GM18868 (cell line): ENCODE measurements around the gene DAAM2.

Experiments
- ATAC-seq: cut with Tn5 transposase; IDR thresholded peaks from one replicate; pipeline ENCODE4 v1.9.1; 2021; ENCODE audit warnings: mild to moderate bottlenecking, moderate library complexity; ENCODE audit not compliant: unreplicated experiment

Gene DAAM2

GRCh38 chr6:39843305-39844020, 51.3 kb downstream of the DAAM2 start:
- no peak for ATAC-seq

- ATAC-seq, result no peak
Observed at GRCh38 chr6:39844866-39845265, 52.7 kb downstream of the DAAM2 start.

- no peak for ATAC-seq
Observed at GRCh38 chr6:39847221-39847620, 55.0 kb downstream of the DAAM2 start.

GRCh38 chr6:39848171-39848570, 56.0 kb downstream of the DAAM2 start:
- ATAC-seq, result no peak

- no peak for ATAC-seq
Observed at GRCh38 chr6:39849228-39849627, 57.1 kb downstream of the DAAM2 start.

GRCh38 chr6:39849764-39850163, 57.6 kb downstream of the DAAM2 start:
- ATAC-seq, result no peak

- no peak for ATAC-seq
Observed at GRCh38 chr6:39850736-39851297, 58.6 kb downstream of the DAAM2 start.

- no peak for ATAC-seq
Observed at GRCh38 chr6:39851331-39851730, 59.2 kb downstream of the DAAM2 start.

- ATAC-seq, result no peak
Observed at GRCh38 chr6:39852324-39852723, 60.1 kb downstream of the DAAM2 start.

GRCh38 chr6:39853604-39854003, 61.4 kb downstream of the DAAM2 start:
- ATAC-seq, result no peak

GRCh38 chr6:39855356-39855995, 63.3 kb downstream of the DAAM2 start:
- no peak for ATAC-seq

- no peak for ATAC-seq
Observed at GRCh38 chr6:39859025-39859424, 66.8 kb downstream of the DAAM2 start.

GRCh38 chr6:39861663-39862062, 69.5 kb downstream of the DAAM2 start:
- no peak for ATAC-seq

GRCh38 chr6:39865011-39865888, 73.1 kb downstream of the DAAM2 start:
- no peak for ATAC-seq

GRCh38 chr6:39867592-39867991, 75.4 kb downstream of the DAAM2 start:
- ATAC-seq, result no peak

GRCh38 chr6:39870950-39871349, 78.8 kb downstream of the DAAM2 start:
- no peak for ATAC-seq

- ATAC-seq, result no peak
Observed at GRCh38 chr6:39873439-39873838, 81.3 kb downstream of the DAAM2 start.

- ATAC-seq, result no peak
Observed at GRCh38 chr6:39876111-39876510, 83.9 kb downstream of the DAAM2 start.

- ATAC-seq, result no peak
Observed at GRCh38 chr6:39876826-39877225, 84.7 kb downstream of the DAAM2 start.

- no peak for ATAC-seq
Observed at GRCh38 chr6:39879535-39879934, 87.4 kb downstream of the DAAM2 start.

GRCh38 chr6:39880594-39880993, 88.4 kb downstream of the DAAM2 start:
- no peak for ATAC-seq
